GM21360 (cell line): ENCODE data around the gene MOCS3.
"Not testable (repeated sequence)": the region's sequence is repeated elsewhere in the genome, so short reads cannot be mapped to it uniquely, and the experiment has no call there.

Experiments
- ATAC-seq: cut with Tn5 transposase; IDR thresholded peaks from one replicate; pipeline ENCODE4 v1.9.1; 2021; ENCODE audit warnings: mild to moderate bottlenecking, moderate library complexity; ENCODE audit not compliant: unreplicated experiment

The MOCS3 gene

GRCh38 chr20:50931306-50932015 is 27.2 kb upstream of the MOCS3 start, which contains the start of gene ADNP:
ADNP (minus strand) TSS chr20:50931437; CDS start chr20:50903996, 27,441 bp downstream.
- ATAC-seq = peak; percentile 48

- no peak for ATAC-seq
Measured at GRCh38 chr20:50932016-50932485, 26.6 kb upstream of the MOCS3 start.

- ATAC-seq = no peak
Measured at GRCh38 chr20:50932691-50933280, 25.8 kb upstream of the MOCS3 start.

- ATAC-seq = no peak
Measured at GRCh38 chr20:50933589-50933988, 25.0 kb upstream of the MOCS3 start.

- no peak for ATAC-seq
Measured at GRCh38 chr20:50943069-50943468, 15.5 kb upstream of the MOCS3 start.

- ATAC-seq = no peak
Measured at GRCh38 chr20:50948132-50948785, 10.4 kb upstream of the MOCS3 start.

GRCh38 chr20:50953196-50953595 is 5.4 kb upstream of the MOCS3 start:
- ATAC-seq = no peak

GRCh38 chr20:50953821-50954220 is 4.8 kb upstream of the MOCS3 start:
- ATAC-seq = no peak

- ATAC-seq = no peak
Measured at GRCh38 chr20:50957276-50957675, 1.3 kb upstream of the MOCS3 start.

GRCh38 chr20:50957798-50958614 is 612 bp upstream of the MOCS3 start, which contains the start of gene DPM1:
DPM1 (minus strand) TSS chr20:50958532; CDS start chr20:50958523, 9 bp downstream.
- peak; percentile 77 for ATAC-seq

GRCh38 chr20:50959543-50960126 is 1.0 kb downstream of the MOCS3 start:
- ATAC-seq = no peak

GRCh38 chr20:50967586-50967985 is 9.0 kb downstream of the MOCS3 start:
- no peak for ATAC-seq

GRCh38 chr20:50968289-50968688 is 9.7 kb downstream of the MOCS3 start:
- ATAC-seq = no peak

- no peak for ATAC-seq
Measured at GRCh38 chr20:50969435-50969834, 10.8 kb downstream of the MOCS3 start.

GRCh38 chr20:50969912-50970311 is 11.3 kb downstream of the MOCS3 start:
- ATAC-seq = no peak

GRCh38 chr20:50975701-50976330 is 17.2 kb downstream of the MOCS3 start:
- no peak for ATAC-seq

- no peak for ATAC-seq
Measured at GRCh38 chr20:50977066-50978021, 18.7 kb downstream of the MOCS3 start.

GRCh38 chr20:50978533-50978932 is 19.9 kb downstream of the MOCS3 start:
- not testable (repeated sequence) for ATAC-seq

GRCh38 chr20:50980071-50980681 is 21.6 kb downstream of the MOCS3 start:
- no peak for ATAC-seq
